ENCODE data around the gene RBM8A.

- no peak for TF ChIP-seq ZBTB34 (CRISPR knock-in tag; IDR thresholded peaks at IDR 0.05)
- TF ChIP-seq USF2 (CRISPR knock-in tag; IDR thresholded peaks at IDR 0.05): no peak
- no peak for TF ChIP-seq CBX3 (IDR thresholded peaks at IDR 0.05; ENCODE audit: borderline replicate concordance in 1 of 2, low read length in 2 of 2)
- no peak for TF ChIP-seq ZBTB43 (CRISPR knock-in tag; IDR thresholded peaks at IDR 0.05)
- no peak for TF ChIP-seq E2F5 (CRISPR knock-in tag; IDR thresholded peaks at IDR 0.05)
- no peak for TF ChIP-seq SRF (CRISPR knock-in tag; IDR thresholded peaks at IDR 0.05)
- TF ChIP-seq ELF4 (CRISPR knock-in tag; IDR thresholded peaks at IDR 0.05): no peak
- no peak for TF ChIP-seq CTCF (IDR thresholded peaks at IDR 0.05 in 2 of 3, conservative IDR thresholded peaks at IDR 0.05 in 1 of 3; ENCODE audit: insufficient read depth in 2 of 3, low read depth in 1 of 3, low read length in 3 of 3)
- no peak for TF ChIP-seq MXI1 (IDR thresholded peaks at IDR 0.05; ENCODE audit: low read depth, low read length)
Measured at GRCh38 chr1:145874646-145875045, 52.6 kb downstream of the RBM8A start.

Data from K562 (cell line).